ENCODE results near the gene RGS6.
A peak's percentile ranks its signal among the peaks of the same experiment; 100 is the strongest.

Gene RGS6

GRCh38 chr14:72169521-72169920, 237.3 kb downstream of the RGS6 start:
- DNase-seq: no peak

GRCh38 chr14:72172049-72172448, 239.8 kb downstream of the RGS6 start:
- no peak for DNase-seq

GRCh38 chr14:72172597-72172996, 240.4 kb downstream of the RGS6 start:
- peak; percentile 13 for DNase-seq

DNA sequence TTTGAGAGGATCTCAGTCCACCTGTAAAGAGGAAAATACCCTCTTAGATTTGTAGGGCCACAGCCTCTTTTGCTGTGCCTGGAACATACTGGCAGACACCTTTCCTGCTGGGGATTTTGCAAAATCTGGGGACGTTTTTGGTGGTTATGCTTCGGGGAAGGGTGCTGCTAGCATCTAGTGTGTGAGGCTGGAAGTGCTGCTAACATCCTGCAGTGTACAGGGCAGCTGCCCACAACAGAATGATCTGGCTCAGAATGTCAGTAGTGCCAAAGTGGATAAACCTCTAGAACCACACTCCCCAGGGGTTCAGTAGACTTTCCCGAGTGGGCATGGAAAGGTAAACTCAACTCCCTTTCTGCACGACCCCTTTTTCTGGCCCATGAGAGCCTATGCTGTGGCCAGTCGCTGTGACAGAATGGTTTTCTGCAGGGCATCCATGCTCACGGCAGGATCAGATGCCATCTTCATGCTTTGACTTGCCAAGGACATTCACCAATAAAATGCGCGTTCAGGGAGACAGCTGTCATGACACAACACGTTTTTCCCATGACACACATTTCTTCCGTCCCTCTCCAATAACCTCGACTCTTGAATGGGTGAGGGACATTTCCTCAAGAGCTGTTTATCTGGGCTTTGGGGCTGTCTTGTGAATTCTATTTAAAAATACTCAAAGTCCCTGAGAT, 240.9 kb downstream of the RGS6 start:
- no peak for DNase-seq

DNA sequence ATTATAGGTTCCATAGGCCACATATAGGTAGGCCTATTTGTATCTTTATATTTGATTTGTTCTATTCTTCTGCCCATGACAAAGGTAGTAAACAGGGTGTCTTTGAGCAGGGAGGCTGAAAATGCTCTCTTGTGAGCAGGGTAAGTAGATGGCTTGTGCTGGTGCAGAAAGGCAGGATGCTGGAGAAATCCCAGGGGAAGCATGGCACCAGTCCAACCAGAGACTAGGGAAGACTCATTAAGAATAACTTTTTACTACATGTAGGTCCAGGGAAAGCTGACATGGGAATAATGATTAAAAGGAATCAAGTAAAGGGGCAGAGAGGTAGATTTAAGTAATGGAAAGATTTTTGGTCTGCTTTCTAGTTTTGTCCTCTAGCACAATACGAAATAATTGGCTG, 245.0 kb downstream of the RGS6 start:
- DNase-seq: no peak

- DNase-seq: no peak
Measured at GRCh38 chr14:72178517-72178916, 246.3 kb downstream of the RGS6 start.

DNA sequence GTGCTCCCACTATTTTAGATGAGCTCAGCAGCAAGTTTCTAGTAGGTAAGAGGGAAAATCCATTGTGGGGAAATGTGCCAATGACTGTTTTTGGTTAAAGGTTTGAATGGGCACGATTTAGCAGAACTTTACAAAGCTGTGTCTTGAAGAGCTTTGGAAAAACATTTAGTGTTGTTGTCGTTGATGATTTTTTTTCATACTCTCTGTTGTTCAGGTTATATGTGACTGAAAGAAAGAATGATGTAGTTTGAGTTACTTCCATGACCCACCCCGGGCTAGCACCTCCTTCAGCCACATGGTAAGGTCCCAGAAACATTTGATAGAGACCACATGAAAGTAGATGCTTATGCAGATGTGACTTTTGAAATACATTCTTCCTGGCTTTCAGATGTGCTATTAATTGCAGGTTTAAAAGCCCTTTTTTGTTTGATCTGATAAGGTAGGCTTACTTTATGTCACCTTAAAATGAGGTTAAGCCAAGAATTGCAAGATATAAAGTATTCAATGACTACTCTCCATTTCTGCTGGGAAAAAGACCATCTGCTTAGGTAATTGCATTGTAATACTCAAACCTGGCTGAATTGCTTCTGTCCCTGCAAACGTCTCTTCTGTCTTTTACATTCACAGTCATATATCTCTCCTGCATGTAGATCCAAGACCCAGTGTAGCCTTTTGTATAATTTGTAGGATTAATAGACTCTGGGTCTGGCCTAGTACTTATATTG, 250.6 kb downstream of the RGS6 start:
- DNase-seq: no peak

GRCh38 chr14:72183631-72184030, 251.4 kb downstream of the RGS6 start:
- no peak for DNase-seq

DNA sequence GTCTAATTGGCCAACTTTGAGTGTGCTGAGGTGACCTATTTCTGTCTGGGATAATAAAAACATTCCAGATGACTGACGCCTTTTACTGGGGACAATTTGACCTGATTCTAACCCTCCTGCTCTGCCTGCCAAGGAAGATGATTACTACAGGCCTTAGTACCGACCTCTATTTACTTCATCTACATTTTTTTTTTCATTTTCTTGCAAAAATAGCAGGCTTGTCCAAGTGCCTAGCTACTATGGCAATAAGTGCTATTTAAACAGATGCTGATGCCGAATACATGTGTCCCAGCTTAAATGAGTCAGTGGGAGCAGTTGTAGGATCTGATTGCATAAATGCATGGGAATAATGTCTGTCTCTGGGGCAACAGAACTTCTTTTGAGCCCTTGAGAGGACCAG, 254.3 kb downstream of the RGS6 start:
- no peak for DNase-seq

- no peak for DNase-seq
Measured at GRCh38 chr14:72196237-72197015, 264.2 kb downstream of the RGS6 start.

- DNase-seq: no peak
Measured at GRCh38 chr14:72201645-72202044, 269.4 kb downstream of the RGS6 start.

DNA sequence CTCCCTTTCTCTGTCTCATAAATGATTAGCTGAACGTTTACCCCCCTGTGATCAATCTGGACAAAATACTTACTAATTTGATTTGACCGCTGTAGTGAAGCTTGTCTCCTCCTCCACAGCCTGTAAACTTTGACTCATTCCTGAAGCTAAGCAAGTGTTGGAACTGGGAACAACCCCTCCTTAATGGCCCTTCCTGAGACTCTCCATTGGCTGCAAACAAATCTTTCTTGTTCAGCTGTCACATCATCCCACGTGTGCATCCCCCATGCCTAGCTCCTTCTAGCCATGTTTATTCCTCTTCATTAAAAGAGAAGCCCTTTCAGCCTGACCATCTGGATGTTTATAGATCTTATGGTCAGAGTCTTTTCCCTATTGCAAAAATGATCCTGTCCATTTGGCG, 281.2 kb downstream of the RGS6 start:
- DNase-seq: no peak

- DNase-seq: no peak
Measured at GRCh38 chr14:72215080-72215479, 282.9 kb downstream of the RGS6 start.

GRCh38 chr14:72217135-72217534, 284.9 kb downstream of the RGS6 start:
- DNase-seq: no peak

- DNase-seq: no peak
Measured at GRCh38 chr14:72222046-72222445, 289.8 kb downstream of the RGS6 start.

DNA sequence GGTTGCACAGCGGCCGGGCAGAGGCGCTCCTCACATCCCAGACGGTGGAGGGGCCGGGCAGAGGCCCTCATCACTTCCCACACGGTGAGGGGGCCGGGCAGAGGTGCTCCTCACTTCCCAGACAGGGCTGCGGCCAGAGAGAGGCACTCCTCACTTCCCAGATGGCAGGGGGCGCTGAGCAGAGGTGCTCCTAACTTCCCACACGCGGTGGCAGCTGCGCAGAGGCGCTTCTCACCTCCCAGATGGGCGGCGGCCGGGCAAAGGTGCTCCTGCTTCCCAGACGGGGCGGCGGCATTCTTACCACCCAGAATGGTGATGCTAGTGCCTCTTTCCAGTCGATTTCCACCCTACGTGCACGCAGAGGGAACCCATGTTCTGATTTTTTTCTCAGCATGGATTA, 304.4 kb downstream of the RGS6 start:
- DNase-seq: no peak

DNA sequence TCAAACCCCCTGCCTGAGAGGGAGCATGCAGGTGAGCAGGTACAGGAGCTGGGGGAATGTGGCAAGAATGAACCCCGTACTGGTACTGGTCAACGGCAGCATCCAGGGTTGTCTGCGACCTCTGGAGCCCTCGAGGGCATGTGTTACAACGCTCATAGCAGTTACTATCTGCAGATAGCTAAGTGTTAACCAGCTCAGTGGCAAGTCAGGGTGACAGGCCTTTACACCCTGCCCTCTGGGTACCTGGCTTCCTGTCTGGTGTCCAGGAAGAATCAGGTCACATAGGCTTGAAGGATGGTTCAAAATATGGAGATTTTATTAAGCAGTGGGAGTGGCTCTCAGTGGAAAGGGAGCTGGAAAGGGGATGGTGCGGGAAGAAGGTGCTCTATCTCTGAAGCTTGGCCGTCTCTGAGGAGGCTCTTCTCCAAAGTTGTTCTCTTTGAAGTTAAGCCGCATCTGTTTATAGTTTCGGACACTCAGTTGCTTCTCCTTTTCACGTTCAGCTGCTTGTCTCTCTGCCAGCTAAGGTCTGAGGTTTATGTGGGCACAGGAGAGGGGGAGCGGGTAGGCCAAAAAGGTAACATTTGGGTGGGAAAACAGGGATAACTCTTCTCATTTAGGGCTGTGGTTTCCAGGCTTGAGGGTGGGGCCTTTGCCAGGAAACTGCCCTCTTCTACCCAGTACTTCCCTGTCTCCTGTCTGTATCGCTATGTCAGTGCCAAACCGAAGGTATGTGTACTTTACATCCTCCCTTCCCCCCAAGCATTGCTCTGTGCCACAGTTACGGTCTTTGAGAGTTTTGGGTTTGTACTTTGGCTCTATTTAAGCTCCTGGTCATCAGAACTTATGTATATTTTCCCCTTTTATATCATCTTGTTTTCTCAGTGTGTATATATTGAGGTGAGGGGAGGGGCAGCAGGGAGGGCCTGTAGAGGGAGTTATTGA, 305.8 kb downstream of the RGS6 start:
- DNase-seq: no peak

DNA sequence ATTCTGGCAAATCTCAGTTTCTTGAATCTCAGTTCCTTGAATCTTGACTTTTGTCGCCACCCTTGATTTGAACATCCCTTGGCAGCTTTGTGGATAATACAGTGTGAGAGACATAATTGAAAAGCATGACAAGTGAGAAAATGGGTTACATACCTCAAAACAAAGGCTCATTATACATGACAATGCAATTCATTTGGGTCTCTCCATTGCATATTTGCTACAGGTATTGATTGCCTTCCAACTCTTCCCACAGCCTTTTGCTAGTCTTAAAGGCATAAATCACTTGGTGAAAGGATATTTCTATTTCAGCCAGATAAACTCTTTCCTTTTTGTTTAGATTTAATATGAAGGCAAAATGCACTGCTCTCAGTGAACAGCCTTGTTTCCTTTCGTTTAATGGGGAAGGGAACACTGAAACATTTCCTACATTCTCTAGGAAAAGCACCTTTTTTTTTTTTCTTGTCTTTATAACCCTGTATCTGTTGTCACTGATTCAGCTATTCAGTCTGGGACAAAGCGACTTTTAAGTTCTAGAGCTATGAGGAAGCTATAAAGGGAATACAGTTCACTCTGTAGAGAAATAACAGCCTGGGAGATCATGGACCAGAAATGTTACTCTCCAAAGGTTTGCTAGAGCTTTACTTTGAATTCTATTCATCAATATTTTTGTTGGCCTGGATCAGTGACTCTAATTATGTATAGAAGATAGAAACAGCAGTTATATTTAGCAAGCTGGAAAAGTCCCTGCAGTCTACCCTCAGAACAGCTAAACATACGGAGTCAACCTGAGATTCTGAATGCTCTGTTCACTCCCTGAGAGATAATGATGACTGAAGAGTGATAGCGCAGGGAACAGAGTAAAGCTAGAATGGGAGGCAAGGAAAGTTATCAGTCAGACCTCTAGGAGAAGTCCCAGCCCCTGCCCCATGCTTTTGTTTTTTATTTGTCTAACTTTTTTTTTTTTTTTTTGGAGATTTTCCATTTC, 311.4 kb downstream of the RGS6 start:
- DNase-seq: no peak

- DNase-seq: no peak
Measured at GRCh38 chr14:72247896-72248465, 315.8 kb downstream of the RGS6 start.

DNA sequence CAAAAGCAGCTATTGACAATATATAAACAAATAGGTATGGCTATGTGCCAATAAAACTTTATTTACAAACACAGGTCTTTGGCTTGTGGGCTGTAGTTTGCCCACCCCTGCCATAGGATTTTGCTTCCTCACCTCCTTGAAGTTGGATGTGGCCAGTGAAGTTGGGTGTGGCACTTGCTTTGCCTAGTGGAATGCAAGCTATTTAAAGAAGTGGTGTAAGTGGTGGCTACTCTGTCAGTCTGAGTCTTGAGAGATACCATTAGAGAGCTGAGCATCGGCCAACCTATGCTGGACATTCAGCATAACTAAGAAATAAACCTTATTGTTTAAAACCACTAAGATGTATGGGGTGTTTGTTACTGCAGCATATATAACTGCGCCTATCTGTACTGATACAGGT, 321.3 kb downstream of the RGS6 start:
- DNase-seq: no peak
